ENCODE results near the gene EPS15. TPM values are rescaled to one million over a fixed set of nuclear protein-coding genes. Genes with fewer than 3 reads are reported as not detected.

The EPS15 gene
- total and polyA plus RNA-seq, 2 of the 13 experiments (the other 11 are each of a cell fraction or from before 2014, with no cell fraction given): 14.3 to 19.3 TPM

DNA sequence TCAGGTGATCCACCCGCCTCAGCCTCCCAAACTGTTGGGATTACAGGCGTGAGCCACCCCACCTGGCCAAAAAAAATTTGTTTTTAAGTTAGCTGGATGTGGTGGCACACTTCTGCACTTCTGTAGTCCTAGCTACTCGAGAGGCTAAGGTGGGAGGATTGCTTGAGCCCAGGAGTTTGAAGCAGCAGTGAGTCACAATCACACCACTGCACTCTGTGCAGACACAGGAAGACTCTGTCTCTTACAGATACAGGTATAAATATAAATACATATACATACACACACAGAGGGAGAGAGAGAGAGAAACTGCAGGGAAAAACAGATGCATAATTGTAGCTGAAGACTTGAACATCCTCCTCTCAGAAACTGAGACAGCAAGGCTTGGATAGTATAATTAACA is 34.8 kb upstream of the EPS15 start:
- H3K27me3 ChIP-seq (ENCODE audit: control insufficient read depth in 1 of 2, insufficient read depth in 2 of 2, low read length in 2 of 2): no peaks in the 10 kb centered on the region
- H2AFZ ChIP-seq (ENCODE audit: low read length): no peak overlapping the region
- H3K9me3 ChIP-seq (ENCODE audit: low read length): no peaks in the 10 kb centered on the region
- no peaks in the 10 kb centered on the region for H4K20me1 ChIP-seq (ENCODE audit: insufficient read depth, low read length)
- intact Hi-C loops (cut with micrococcal nuclease; ENCODE audit: unreplicated experiment): no loop called here
- DNase-seq (ENCODE audit: low spot score): no peak
- TF ChIP-seq THAP11 (CRISPR knock-in tag; IDR thresholded peaks at IDR 0.05): no peak
- TF ChIP-seq SRY (CRISPR knock-in tag; IDR thresholded peaks at IDR 0.05): no peak
- no peak for TF ChIP-seq ZNF556 (CRISPR knock-in tag; IDR thresholded peaks at IDR 0.05; ENCODE audit: borderline replicate concordance)
- TF ChIP-seq, protein P1, sequence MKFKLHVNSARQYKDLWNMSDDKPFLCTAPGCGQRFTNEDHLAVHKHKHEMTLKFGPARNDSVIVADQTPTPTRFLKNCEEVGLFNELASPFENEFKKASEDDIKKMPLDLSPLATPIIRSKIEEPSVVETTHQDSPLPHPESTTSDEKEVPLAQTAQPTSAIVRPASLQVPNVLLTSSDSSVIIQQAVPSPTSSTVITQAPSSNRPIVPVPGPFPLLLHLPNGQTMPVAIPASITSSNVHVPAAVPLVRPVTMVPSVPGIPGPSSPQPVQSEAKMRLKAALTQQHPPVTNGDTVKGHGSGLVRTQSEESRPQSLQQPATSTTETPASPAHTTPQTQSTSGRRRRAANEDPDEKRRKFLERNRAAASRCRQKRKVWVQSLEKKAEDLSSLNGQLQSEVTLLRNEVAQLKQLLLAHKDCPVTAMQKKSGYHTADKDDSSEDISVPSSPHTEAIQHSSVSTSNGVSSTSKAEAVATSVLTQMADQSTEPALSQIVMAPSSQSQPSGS (CRISPR knock-in tag; IDR thresholded peaks at IDR 0.05): no peak
- no peak for TF ChIP-seq NFKBIZ (CRISPR knock-in tag; IDR thresholded peaks at IDR 0.05)
- TF ChIP-seq FLYWCH1 (CRISPR knock-in tag; IDR thresholded peaks at IDR 0.05): no peak
- TF ChIP-seq ZMYM2 (CRISPR knock-in tag; IDR thresholded peaks at IDR 0.05): no peak
- no peak for TF ChIP-seq ZNF235 (CRISPR knock-in tag; IDR thresholded peaks at IDR 0.05; ENCODE audit: borderline replicate concordance)
- TF ChIP-seq KLF11 (CRISPR knock-in tag; IDR thresholded peaks at IDR 0.05): no peak
- TF ChIP-seq, protein P2, sequence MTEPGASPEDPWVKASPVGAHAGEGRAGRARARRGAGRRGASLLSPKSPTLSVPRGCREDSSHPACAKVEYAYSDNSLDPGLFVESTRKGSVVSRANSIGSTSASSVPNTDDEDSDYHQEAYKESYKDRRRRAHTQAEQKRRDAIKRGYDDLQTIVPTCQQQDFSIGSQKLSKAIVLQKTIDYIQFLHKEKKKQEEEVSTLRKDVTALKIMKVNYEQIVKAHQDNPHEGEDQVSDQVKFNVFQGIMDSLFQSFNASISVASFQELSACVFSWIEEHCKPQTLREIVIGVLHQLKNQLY (CRISPR knock-in tag; IDR thresholded peaks at IDR 0.05): no peak
- CTCF ChIA-PET (ENCODE audit: low intra/inter-chr PET ratio, low total read pairs): no interaction called here
- no peak overlapping the region for H3K27ac ChIP-seq (ENCODE audit: extremely low read length, insufficient read depth, low read length)
- H3K4me2 ChIP-seq (ENCODE audit: low read depth, low read length): no peak overlapping the region
- in situ Hi-C loops (cut with HindIII; ENCODE audit: extremely low pct_ligation_motif_present, low pct_unique_long_range_greater_than_20kb): no loop called here
- H3K79me2 ChIP-seq (ENCODE audit: insufficient read depth, low read length): no peaks in the 10 kb centered on the region
- BruUV-seq (replicated peaks): no TSS peak
- WGBS (ENCODE audit: low lambda C conversion rate): 28% methylated on average over 3 of the region's 3 CpGs
- POLR2A ChIA-PET: no interaction called here
- FAIRE-seq: no peak
- ATAC-seq: no peak
- no peak overlapping the region for H3K4me3 ChIP-seq (replicated peaks in 1 of 3; ENCODE audit: insufficient read depth in 1 of 3, low read depth in 2 of 3, low read length in 3 of 3)
- H3K4me1 ChIP-seq (ENCODE audit: insufficient read depth, low read length): peaks cover 10% of the 10 kb centered on the region
- no peak overlapping the region for H3K9ac ChIP-seq (ENCODE audit: insufficient read depth, low read depth, low read length)
- H3K36me3 ChIP-seq (replicated peaks in 1 of 2; ENCODE audit: control insufficient read depth in 1 of 2, insufficient read depth in 2 of 2, low read length in 2 of 2): no peaks in the 10 kb centered on the region
